Small intestine (tissue), 7 donors: ENCODE measurements around the gene CACNA2D4. TPM values are rescaled to one million over a fixed set of nuclear protein-coding genes. Genes with fewer than 3 reads are reported as not detected.

Experiments
- DNase-seq, 2 donors: peaks; one replicate each; pipeline versions ENCODE4 v3.0.0 to v3.0.0-alpha.2; 2013
- FAIRE-seq: peaks from 2 replicates; lab custom pipeline; 2012; peaks lifted over from hg19 to GRCh38; lab: Jason Lieb, UNC
- H3K27ac ChIP-seq, 3 donors: one replicate each; pipeline ENCODE4 v1.5.1; 2013; ENCODE audit warnings: low read length in 2 of 3, mild to moderate bottlenecking in 2 of 3, control low read depth in 1 of 3, inconsistent platforms in 1 of 3, low read depth in 1 of 3, moderate library complexity in 1 of 3
- H3K27me3 ChIP-seq, 3 donors: one replicate each; pipeline ENCODE4 v1.6.1; 2013; ENCODE audit warnings: low read length in 3 of 3, inconsistent platforms in 1 of 3; ENCODE audit not compliant: control insufficient read depth in 3 of 3, insufficient read depth in 3 of 3
- H3K36me3 ChIP-seq, 3 donors: one replicate each; pipeline ENCODE4 v1.6.1; 2013; ENCODE audit warnings: low read length in 3 of 3, inconsistent platforms in 1 of 3, low read depth in 1 of 3, mild to moderate bottlenecking in 1 of 3, moderate library complexity in 1 of 3; ENCODE audit not compliant: control insufficient read depth in 3 of 3, insufficient read depth in 2 of 3
- H3K4me1 ChIP-seq, 3 donors: one replicate each; pipeline ENCODE4 v1.6.1; 2013; ENCODE audit warnings: low read length in 2 of 3, inconsistent platforms in 1 of 3, low read depth in 1 of 3, mild to moderate bottlenecking in 1 of 3, moderate library complexity in 1 of 3; ENCODE audit not compliant: control insufficient read depth in 3 of 3, insufficient read depth in 2 of 3
- H3K4me3 ChIP-seq, 3 donors: one replicate each; pipeline ENCODE4 v1.5.1; 2013; ENCODE audit warnings: low read length in 3 of 3, control low read depth in 1 of 3, inconsistent platforms in 1 of 3, low read depth in 1 of 3, mild to moderate bottlenecking in 1 of 3, moderate library complexity in 1 of 3
- H3K9me3 ChIP-seq, 2 donors: one replicate each; pipeline ENCODE4 v1.6.1; 2013; ENCODE audit warnings: low read depth in 1 of 2, low read length in 1 of 2; ENCODE audit not compliant: control insufficient read depth in 2 of 2, insufficient read depth in 1 of 2
- WGBS, 3 donors: extraction: QIAGEN DNeasy Blood & Tissue Kit; methylation state at CpG; one replicate each; pipeline ENCODE4 v1.1.7; 2013; 5-methylcytosine and 5-hydroxymethylcytosine counted together
- polyA plus RNA-seq, 4 donors: library from polyadenylated mRNA; stranded (reverse) in 3 of 4; unstranded in 1 of 4; fragments of 200-250 nt in 3 of 4; fragments of 120-200 nt in 1 of 4; gene quantifications; one replicate each; pipeline versions ENCODE4 v1.2.1 to v1.2.3, GENCODE V29; 2013
- donor health status: healthy with polysubstance abuse.
- donor health status: control.
- donor health status: control.
- donor health status: Bipolar disorder and iron deficiency.
- donor health status: healthy.

The CACNA2D4 gene
- polyA plus RNA-seq, 4 donors, result 5.5 to 10.8 (median 9.1) TPM

GRCh38 chr12:1929985-1930802 lies 11.7 kb upstream of the CACNA2D4 start:
- Histone ChIP-seq H3K27ac (no peak overlapping the region), H3K4me3 (no peak overlapping the region), H3K36me3 (no peaks in the 10 kb centered on the region), H3K4me1 (no peaks in the 10 kb centered on the region), H3K27me3 (no peaks in the 10 kb centered on the region), H3K9me3 (no peaks in the 10 kb centered on the region)
- DNase-seq (no peak), FAIRE-seq (no peak)
- WGBS, 3 donors, result 75 to 90% (median 80%) methylated on average over 8 to 11 of the region's 11 CpGs

- Histone ChIP-seq H3K9me3 (no peaks in the 10 kb centered on the region), H3K4me1 (no peaks in the 10 kb centered on the region), H3K27ac (no peak overlapping the region), H3K27me3 (no peaks in the 10 kb centered on the region), H3K36me3 (no peaks in the 10 kb centered on the region), H3K4me3 (no peak overlapping the region)
- 78 to 91% (median 84%) methylated on average over 11 of the region's 11 CpGs for WGBS, 3 donors
- DNase-seq (no peak), FAIRE-seq (no peak)
Observed at GRCh38 chr12:1929241-1929984, 11.0 kb upstream of the CACNA2D4 start.

GRCh38 chr12:1928439-1929121 lies 10.1 kb upstream of the CACNA2D4 start:
- no peak overlapping the region for H3K4me3 ChIP-seq
- no peaks in the 10 kb centered on the region for H3K36me3 ChIP-seq
- no peaks in the 10 kb centered on the region for H3K4me1 ChIP-seq
- no peak overlapping the region for H3K27ac ChIP-seq
- H3K9me3 ChIP-seq, result no peaks in the 10 kb centered on the region
- DNase-seq (no peak), FAIRE-seq (no peak)
- WGBS, 3 donors, result 73 to 83% (median 77%) methylated on average over 22 of the region's 22 CpGs
- H3K27me3 ChIP-seq, result no peaks in the 10 kb centered on the region

- Histone ChIP-seq H3K27ac (no peak overlapping the region), H3K9me3 (no peaks in the 10 kb centered on the region), H3K27me3 (no peaks in the 10 kb centered on the region), H3K4me1 (no peaks in the 10 kb centered on the region), H3K36me3 (no peaks in the 10 kb centered on the region), H3K4me3 (no peak overlapping the region)
- 75 to 88% (median 85%) methylated on average over 15 of the region's 15 CpGs for WGBS, 3 donors
- no peak for FAIRE-seq
- DNase-seq, result no peak
Observed at GRCh38 chr12:1927751-1928351, 9.4 kb upstream of the CACNA2D4 start.

GRCh38 chr12:1927051-1927680 lies 8.7 kb upstream of the CACNA2D4 start:
- Histone ChIP-seq H3K9me3 (no peaks in the 10 kb centered on the region), H3K4me1 (no peaks in the 10 kb centered on the region), H3K36me3 (no peaks in the 10 kb centered on the region), H3K27me3 (no peaks in the 10 kb centered on the region), H3K4me3 (no peak overlapping the region), H3K27ac (no peak overlapping the region)
- DNase-seq, result no peak
- FAIRE-seq, result no peak
- 89 to 93% (median 92%) methylated on average over 11 of the region's 11 CpGs for WGBS, 3 donors

GRCh38 chr12:1926251-1926657 lies 7.8 kb upstream of the CACNA2D4 start:
- no peak for DNase-seq
- 84 to 90% (median 85%) methylated on average over 7 of the region's 7 CpGs for WGBS, 3 donors
- Histone ChIP-seq H3K4me1 (no peaks in the 10 kb centered on the region), H3K9me3 (no peaks in the 10 kb centered on the region), H3K27me3 (no peaks in the 10 kb centered on the region), H3K36me3 (no peaks in the 10 kb centered on the region), H3K27ac (no peak overlapping the region), H3K4me3 (no peak overlapping the region)
- no peak for FAIRE-seq

GRCh38 chr12:1925684-1926006 lies 7.2 kb upstream of the CACNA2D4 start:
- WGBS, 3 donors, result 75 to 86% (median 76%) methylated on average over 3 of the region's 3 CpGs
- FAIRE-seq, result no peak
- Histone ChIP-seq H3K27ac (no peak overlapping the region), H3K4me3 (no peak overlapping the region), H3K36me3 (no peaks in the 10 kb centered on the region), H3K9me3 (no peaks in the 10 kb centered on the region), H3K27me3 (no peaks in the 10 kb centered on the region), H3K4me1 (no peaks in the 10 kb centered on the region)
- no peak for DNase-seq
